A549 (cell line): Measurements from ENCODE around the gene MXRA7.

Experiments used
- CTCF ChIP-seq: fragments of >200 bp; sonication (Bioruptor Twin); formaldehyde crosslinking; IDR thresholded peaks from 3 replicates; pipeline ENCODE4 v1.5.1; 2016
- EP300 ChIP-seq, 2 experiments: fragments of >200 bp; sonication (Bioruptor Twin); formaldehyde crosslinking; IDR thresholded peaks; 2 replicates in 1 of 2; 3 replicates in 1 of 2; pipeline ENCODE4 v1.6.1; 2016 to 2017
- MYC ChIP-seq: IDR thresholded peaks from 2 replicates; pipeline ENCODE4 v1.6.1; 2012; ENCODE audit warnings: mild to moderate bottlenecking, inconsistent platforms, low read length, improper control_type of control experiment, borderline replicate concordance
- POLR2A ChIP-seq: IDR thresholded peaks from 2 replicates; pipeline ENCODE4 v1.6.1; 2012; ENCODE audit warnings: mild to moderate bottlenecking, low read length
- RCOR1 ChIP-seq: fragments of 150-350 bp; IDR thresholded peaks from 2 replicates; pipeline ENCODE4 v1.6.1; 2014; ENCODE audit warnings: antibody characterized with exemption, low read length, low read depth
- REST ChIP-seq: fragments of 200-600 bp; sonication (generic); IDR thresholded peaks from 2 replicates; pipeline ENCODE4 v1.6.1; 2016; ENCODE audit warnings: antibody characterized with exemption, mild to moderate bottlenecking, moderate library complexity
- SMC3 ChIP-seq: fragments of >200 bp; sonication (Bioruptor Twin); formaldehyde crosslinking; IDR thresholded peaks from 3 replicates; pipeline ENCODE4 v1.6.1; 2018; ENCODE audit warnings: inconsistent platforms

- TF ChIP-seq REST (no peak), CTCF (no peak), POLR2A (peak; percentile 39), MYC (no peak), RCOR1 (no peak), SMC3 (no peak), EP300 (IDR thresholded peaks at IDR 0.05) (no peak)
These were observed at the start of gene MXRA7 for GRCh38 chr17:76710863-76711611.
